Measurements from ENCODE around the gene NF2.

GRCh38 chr22:29735416-29735815, 132.0 kb downstream of the NF2 start:
- TF ChIP-seq, protein P1, sequence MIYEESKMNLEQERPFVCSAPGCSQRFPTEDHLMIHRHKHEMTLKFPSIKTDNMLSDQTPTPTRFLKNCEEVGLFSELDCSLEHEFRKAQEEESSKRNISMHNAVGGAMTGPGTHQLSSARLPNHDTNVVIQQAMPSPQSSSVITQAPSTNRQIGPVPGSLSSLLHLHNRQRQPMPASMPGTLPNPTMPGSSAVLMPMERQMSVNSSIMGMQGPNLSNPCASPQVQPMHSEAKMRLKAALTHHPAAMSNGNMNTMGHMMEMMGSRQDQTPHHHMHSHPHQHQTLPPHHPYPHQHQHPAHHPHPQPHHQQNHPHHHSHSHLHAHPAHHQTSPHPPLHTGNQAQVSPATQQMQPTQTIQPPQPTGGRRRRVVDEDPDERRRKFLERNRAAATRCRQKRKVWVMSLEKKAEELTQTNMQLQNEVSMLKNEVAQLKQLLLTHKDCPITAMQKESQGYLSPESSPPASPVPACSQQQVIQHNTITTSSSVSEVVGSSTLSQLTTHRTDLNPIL (CRISPR knock-in tag; IDR thresholded peaks at IDR 0.05; ENCODE audit: low read depth) = no peak
- TF ChIP-seq SNAI2 (CRISPR knock-in tag; IDR thresholded peaks at IDR 0.05) (no peak), PATZ1 (CRISPR knock-in tag; IDR thresholded peaks at IDR 0.05; ENCODE audit: borderline replicate concordance) (no peak), ZFP3 (CRISPR knock-in tag; IDR thresholded peaks at IDR 0.05) (no peak), OSR1 (CRISPR knock-in tag; IDR thresholded peaks at IDR 0.05) (no peak), ESRRG (CRISPR knock-in tag; IDR thresholded peaks at IDR 0.05) (no peak), ZC3H10 (CRISPR knock-in tag; IDR thresholded peaks at IDR 0.05) (no peak), GLIS3 (CRISPR knock-in tag; IDR thresholded peaks at IDR 0.05) (no peak), RARB (CRISPR knock-in tag; IDR thresholded peaks at IDR 0.05) (no peak)
- TF ChIP-seq, protein P2, sequence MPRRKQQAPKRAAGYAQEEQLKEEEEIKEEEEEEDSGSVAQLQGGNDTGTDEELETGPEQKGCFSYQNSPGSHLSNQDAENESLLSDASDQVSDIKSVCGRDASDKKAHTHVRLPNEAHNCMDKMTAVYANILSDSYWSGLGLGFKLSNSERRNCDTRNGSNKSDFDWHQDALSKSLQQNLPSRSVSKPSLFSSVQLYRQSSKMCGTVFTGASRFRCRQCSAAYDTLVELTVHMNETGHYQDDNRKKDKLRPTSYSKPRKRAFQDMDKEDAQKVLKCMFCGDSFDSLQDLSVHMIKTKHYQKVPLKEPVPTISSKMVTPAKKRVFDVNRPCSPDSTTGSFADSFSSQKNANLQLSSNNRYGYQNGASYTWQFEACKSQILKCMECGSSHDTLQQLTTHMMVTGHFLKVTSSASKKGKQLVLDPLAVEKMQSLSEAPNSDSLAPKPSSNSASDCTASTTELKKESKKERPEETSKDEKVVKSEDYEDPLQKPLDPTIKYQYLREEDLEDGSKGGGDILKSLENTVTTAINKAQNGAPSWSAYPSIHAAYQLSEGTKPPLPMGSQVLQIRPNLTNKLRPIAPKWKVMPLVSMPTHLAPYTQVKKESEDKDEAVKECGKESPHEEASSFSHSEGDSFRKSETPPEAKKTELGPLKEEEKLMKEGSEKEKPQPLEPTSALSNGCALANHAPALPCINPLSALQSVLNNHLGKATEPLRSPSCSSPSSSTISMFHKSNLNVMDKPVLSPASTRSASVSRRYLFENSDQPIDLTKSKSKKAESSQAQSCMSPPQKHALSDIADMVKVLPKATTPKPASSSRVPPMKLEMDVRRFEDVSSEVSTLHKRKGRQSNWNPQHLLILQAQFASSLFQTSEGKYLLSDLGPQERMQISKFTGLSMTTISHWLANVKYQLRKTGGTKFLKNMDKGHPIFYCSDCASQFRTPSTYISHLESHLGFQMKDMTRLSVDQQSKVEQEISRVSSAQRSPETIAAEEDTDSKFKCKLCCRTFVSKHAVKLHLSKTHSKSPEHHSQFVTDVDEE (CRISPR knock-in tag; IDR thresholded peaks at IDR 0.05) = no peak

Measured in SK-N-SH treated with all-trans-retinoic acid at 6 μM for 48 hours (cell line).